Activated T-cell treated with anti-CD3 and anti-CD28 coated beads for 24 hours (primary cell): ENCODE measurements around the gene PEX10.
A peak's percentile ranks its signal among the peaks of the same experiment; 100 is the strongest.
"Not testable (repeated sequence)": the region's sequence is repeated elsewhere in the genome, so short reads cannot be mapped to it uniquely, and the experiment has no call there.

ENCODE experiments used
- DNase-seq: peaks from one replicate; pipeline ENCODE4 v3.0.0-alpha.2; 2020; ENCODE audit warnings: low read depth

The PEX10 gene

GRCh38 chr1:2412395-2412772 lies at the start of gene PEX10:
Gene PEX10 (minus strand): TSS chr1:2412564. CDS start chr1:2412502, 62 bp downstream.
- DNase-seq: peak; percentile 99

DNA sequence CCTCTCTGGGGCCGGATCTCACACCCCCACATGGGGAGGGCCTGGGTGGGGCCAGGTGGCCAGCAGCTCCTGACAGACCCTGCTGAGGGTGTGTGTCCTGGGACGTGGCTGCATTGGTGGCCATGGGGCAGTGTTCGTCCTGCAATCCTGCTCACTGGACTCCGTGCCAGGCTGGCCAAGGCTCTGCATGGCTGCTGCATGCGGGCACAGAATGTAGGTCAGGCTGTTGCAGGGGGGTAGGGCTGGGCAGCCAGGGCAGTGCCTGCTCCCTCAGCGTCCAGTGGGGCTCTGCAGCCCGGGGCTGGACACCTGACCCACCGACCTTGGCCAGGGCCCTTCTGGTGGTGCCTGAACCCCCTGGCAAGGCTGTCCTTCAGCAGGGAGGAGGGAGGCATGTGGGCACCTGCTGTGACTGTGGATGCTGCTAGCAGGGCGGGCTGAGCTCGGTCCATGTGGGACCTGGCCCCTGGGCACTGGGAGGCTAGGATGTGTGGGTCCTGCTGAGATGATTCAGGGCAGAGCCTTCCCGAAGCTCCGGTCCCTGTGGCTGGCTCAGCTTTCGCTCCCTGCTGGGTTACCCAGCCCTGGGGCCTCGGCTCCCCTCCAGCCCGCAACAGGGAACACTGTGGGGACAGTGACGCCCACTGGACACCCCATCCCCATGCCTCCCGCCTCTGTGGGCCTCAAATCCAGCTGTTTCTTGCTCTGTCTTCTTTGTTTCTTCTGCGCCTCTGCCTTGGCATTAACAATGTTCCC lies 48.8 kb upstream of the PEX10 start:
- DNase-seq: no peak

GRCh38 chr1:2460203-2460602 lies 47.8 kb upstream of the PEX10 start:
- no peak for DNase-seq

GRCh38 chr1:2459757-2460156 lies 47.4 kb upstream of the PEX10 start:
- DNase-seq: no peak

- not testable (repeated sequence) for DNase-seq
Measured at GRCh38 chr1:2459102-2459753, 46.9 kb upstream of the PEX10 start.

- no peak for DNase-seq
Measured at GRCh38 chr1:2458687-2459086, 46.3 kb upstream of the PEX10 start.

DNA sequence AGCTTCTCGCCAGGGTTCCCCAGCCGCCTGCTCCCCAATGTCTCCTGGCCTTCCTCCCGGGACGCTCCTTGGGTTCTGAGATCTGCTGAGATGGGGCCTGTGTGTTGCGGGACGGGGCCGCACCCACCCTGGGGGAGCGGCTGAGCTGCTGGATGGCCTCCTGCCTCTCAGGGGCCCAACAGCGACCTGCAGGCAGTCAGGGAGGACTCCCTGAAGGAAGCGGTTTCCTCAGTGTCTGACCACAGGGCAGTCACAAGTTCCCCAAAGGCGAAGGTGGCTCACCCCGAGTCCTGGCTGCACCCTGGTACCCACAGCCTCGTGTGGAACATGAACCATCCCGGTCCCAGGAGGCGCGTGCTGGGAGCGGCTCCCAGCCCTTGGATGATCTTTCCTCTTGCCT lies 45.1 kb upstream of the PEX10 start:
- no peak for DNase-seq

GRCh38 chr1:2455757-2456156 lies 43.4 kb upstream of the PEX10 start:
- no peak for DNase-seq

DNA sequence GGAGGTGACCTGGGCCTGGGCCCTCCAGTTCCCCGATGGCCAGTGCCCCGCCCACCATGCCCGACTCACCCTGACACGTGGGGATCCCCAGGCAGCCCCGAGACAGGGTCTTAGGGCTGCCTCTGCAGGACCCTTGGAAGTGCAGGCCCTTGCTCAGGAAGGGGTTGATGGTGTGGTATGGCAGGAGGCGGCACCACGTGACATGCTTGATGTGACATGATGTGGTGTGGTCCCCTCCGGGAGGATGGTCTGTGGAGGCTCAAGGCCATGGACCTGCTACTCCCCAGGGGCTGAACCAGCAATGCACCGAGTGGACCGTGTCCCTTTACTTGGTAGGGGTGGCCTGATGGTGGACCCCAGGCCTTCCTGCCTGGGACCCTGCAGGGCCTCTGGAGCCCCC lies 41.9 kb upstream of the PEX10 start:
- DNase-seq: no peak

GRCh38 chr1:2452932-2453315 lies 40.6 kb upstream of the PEX10 start:
- DNase-seq: no peak

DNA sequence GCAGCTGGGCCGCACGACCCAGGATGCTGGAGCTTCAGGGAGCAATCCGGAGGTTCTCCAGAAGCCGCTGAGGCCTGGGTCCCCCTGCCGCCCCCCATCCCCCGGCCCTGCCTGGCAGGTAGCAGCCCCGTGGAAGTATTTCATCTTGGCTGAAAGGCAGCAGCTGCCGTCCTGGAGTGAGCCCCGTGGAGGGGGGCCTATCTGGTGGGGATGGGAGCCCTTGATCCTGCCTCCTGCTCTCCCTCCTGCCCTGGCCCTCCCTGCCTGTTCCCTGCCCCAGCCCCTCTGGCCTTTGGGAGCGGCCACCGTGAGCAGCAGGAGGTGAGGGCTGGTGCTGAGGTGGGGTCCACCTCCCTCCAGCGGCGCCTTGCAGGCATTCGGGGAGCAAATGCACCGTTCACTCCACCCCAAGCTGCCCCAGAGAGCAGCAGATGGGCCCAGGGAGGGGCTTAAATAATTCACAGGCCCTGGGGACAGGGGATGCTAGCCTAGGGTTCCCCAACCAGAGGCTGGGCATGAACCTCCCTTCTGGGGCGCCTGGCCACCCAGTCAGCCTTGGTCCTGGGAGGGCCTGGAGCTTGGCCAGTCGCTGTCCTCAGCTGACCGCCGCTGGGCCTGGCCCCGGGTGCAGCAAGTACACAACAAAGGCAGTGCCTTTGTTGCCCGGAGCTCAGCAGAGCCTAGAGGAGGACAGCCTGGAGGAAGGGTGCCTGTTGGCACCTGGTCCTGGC lies 40.0 kb upstream of the PEX10 start:
- DNase-seq: no peak

GRCh38 chr1:2451741-2452140 lies 39.4 kb upstream of the PEX10 start:
- no peak for DNase-seq

- no peak for DNase-seq
Measured at GRCh38 chr1:2449636-2450454, 37.5 kb upstream of the PEX10 start.

DNA sequence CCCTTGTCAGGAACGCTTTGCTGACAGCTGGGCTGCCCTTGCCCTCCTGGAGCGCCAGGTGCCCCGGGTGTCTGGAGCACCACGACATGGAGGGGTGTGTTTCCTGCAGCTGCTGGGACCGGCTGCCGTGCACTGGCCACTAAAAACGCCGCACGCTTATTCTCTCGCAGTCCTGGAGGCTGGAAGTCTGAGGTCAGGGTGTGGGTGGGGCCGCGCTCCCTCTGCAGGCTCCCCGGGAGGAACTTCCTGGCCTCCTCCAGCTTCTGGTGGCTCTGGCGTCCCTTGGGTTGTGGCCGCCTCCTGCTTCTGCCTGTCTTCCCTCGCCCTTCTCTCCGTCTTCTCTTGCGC lies 35.7 kb upstream of the PEX10 start:
- no peak for DNase-seq

- no peak for DNase-seq
Measured at GRCh38 chr1:2447276-2448097, 35.1 kb upstream of the PEX10 start.

DNA sequence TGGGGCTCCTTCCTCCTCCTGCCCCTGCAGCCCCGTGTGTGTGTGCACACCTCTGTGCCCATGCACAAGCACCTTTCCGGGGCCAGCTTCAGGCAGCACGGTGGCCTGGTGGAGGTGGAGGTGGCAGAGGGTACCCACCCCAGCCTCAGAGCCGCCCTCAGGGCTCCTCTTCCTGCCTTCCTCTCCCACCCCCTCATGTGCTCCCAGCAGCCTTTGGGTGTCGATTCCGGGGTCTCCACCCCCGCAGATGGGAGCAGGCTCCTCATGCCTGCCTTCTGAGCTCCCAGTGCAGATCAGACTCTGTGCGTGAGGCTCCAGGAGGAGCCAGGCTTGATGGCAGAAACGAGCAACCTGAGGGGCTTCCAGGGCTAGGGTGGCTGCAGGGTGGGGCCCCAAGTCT lies 34.5 kb upstream of the PEX10 start:
- DNase-seq: no peak

DNA sequence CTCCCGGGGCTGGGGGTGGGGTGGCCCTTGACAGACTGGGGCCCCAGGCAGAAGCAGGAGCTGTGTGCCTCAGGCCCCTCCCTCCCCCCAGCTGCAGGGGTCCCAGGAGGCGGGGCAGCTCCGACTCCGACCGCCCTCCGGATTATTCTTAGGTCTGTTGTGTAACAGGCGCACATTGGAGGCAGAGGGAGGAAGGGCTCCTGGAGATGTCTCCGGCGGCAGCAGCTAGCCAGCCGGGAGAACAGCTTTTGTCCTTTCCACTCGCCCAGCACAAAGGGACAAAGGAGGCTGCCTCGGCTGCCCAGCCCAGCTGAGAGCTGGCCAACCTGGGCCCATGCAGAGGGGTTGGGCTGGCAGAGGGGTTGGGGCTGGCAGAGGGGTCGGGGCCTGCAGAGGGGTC lies 34.0 kb upstream of the PEX10 start:
- no peak for DNase-seq

DNA sequence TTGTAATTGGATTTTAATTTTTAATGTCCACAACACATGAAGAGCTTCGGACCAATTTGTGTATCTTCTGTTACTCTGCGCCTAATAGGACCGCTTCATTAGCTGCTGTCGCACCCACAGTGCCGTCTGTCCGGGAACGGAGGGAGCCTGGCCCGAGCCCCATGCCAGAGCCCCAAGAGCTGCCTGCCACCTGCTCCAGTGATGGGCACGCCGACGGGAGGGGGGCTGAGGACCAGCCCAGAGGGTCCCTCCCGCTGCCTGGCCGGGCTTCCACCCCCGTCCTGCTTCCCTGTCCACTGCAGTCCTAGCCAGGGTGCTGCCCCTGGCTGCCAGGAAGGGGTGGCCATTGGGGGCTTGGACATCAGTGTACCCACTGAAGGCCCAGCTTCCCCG lies 33.5 kb upstream of the PEX10 start:
- DNase-seq: no peak

GRCh38 chr1:2445162-2445822 lies 32.9 kb upstream of the PEX10 start:
- DNase-seq: no peak

- DNase-seq: no peak
Measured at GRCh38 chr1:2444138-2444591, 31.8 kb upstream of the PEX10 start.
